Mucosa of stomach (tissue), 1 donor: ENCODE data around the gene STYXL1.

Source experiments
- H3K27me3 ChIP-seq: one replicate; pipeline ENCODE4 v1.7.0; 2013; ENCODE audit warnings: mild to moderate bottlenecking, low read length; ENCODE audit not compliant: control insufficient read depth, insufficient read depth
- H3K36me3 ChIP-seq: one replicate; pipeline ENCODE4 v1.7.0; 2013; ENCODE audit warnings: low read length; ENCODE audit not compliant: control insufficient read depth, insufficient read depth
- H3K4me1 ChIP-seq: one replicate; pipeline ENCODE4 v1.7.0; 2013; ENCODE audit warnings: mild to moderate bottlenecking, low read length; ENCODE audit not compliant: control insufficient read depth, insufficient read depth
- H3K4me3 ChIP-seq: one replicate; pipeline ENCODE4 v1.7.0; 2013; ENCODE audit warnings: low read length
- H3K9ac ChIP-seq: one replicate; pipeline ENCODE4 v1.7.0; 2013; ENCODE audit warnings: mild to moderate bottlenecking, low read length, moderate library complexity
- H3K9me3 ChIP-seq: one replicate; pipeline ENCODE4 v1.7.0; 2013; ENCODE audit warnings: mild to moderate bottlenecking, low read length, moderate library complexity; ENCODE audit not compliant: control insufficient read depth
- donor health status: Pancreatic carcinoma.

The STYXL1 gene

GRCh38 chr7:75963381-75963995 lies 84.3 kb downstream of the STYXL1 start:
- no peaks in the 10 kb centered on the region for H3K27me3 ChIP-seq
- peaks cover 28% of the 10 kb centered on the region for H3K4me1 ChIP-seq
- H3K9ac ChIP-seq: no peak overlapping the region
- H3K9me3 ChIP-seq: no peaks in the 10 kb centered on the region
- no peak overlapping the region for H3K4me3 ChIP-seq
- H3K36me3 ChIP-seq: no peaks in the 10 kb centered on the region

GRCh38 chr7:75962607-75963380 lies 85.0 kb downstream of the STYXL1 start:
- H3K9me3 ChIP-seq: no peaks in the 10 kb centered on the region
- no peaks in the 10 kb centered on the region for H3K27me3 ChIP-seq
- H3K36me3 ChIP-seq: no peaks in the 10 kb centered on the region
- H3K9ac ChIP-seq: no peak overlapping the region
- H3K4me3 ChIP-seq: no peak overlapping the region
- peaks cover 33% of the 10 kb centered on the region for H3K4me1 ChIP-seq

- Histone ChIP-seq H3K9me3 (no peaks in the 10 kb centered on the region), H3K36me3 (peaks cover 3% of the 10 kb centered on the region), H3K27me3 (no peaks in the 10 kb centered on the region), H3K4me3 (no peak overlapping the region), H3K4me1 (peaks cover 38% of the 10 kb centered on the region), H3K9ac (no peak overlapping the region)
These were observed 86.6 kb downstream of the STYXL1 start for GRCh38 chr7:75961218-75961617.

- peaks cover 3% of the 10 kb centered on the region for H3K36me3 ChIP-seq
- no peaks in the 10 kb centered on the region for H3K9me3 ChIP-seq
- no peaks in the 10 kb centered on the region for H3K27me3 ChIP-seq
- H3K9ac ChIP-seq: no peak overlapping the region
- H3K4me3 ChIP-seq: no peak overlapping the region
- peaks cover 39% of the 10 kb centered on the region for H3K4me1 ChIP-seq
These were observed 87.4 kb downstream of the STYXL1 start for GRCh38 chr7:75960372-75960771.

GRCh38 chr7:75958802-75959543 lies 88.8 kb downstream of the STYXL1 start:
- Histone ChIP-seq H3K4me1 (peaks cover 39% of the 10 kb centered on the region), H3K9me3 (no peaks in the 10 kb centered on the region), H3K9ac (no peak overlapping the region), H3K4me3 (no peak overlapping the region), H3K27me3 (no peaks in the 10 kb centered on the region), H3K36me3 (peaks cover 3% of the 10 kb centered on the region)

GRCh38 chr7:75957021-75957736 lies 90.6 kb downstream of the STYXL1 start:
- H3K36me3 ChIP-seq: peaks cover 3% of the 10 kb centered on the region
- H3K9ac ChIP-seq: no peak overlapping the region
- no peaks in the 10 kb centered on the region for H3K9me3 ChIP-seq
- no peaks in the 10 kb centered on the region for H3K27me3 ChIP-seq
- H3K4me3 ChIP-seq: no peak overlapping the region
- peaks cover 34% of the 10 kb centered on the region for H3K4me1 ChIP-seq

- Histone ChIP-seq H3K27me3 (no peaks in the 10 kb centered on the region), H3K9me3 (no peaks in the 10 kb centered on the region), H3K9ac (no peak overlapping the region), H3K4me3 (no peak overlapping the region), H3K4me1 (peaks cover 40% of the 10 kb centered on the region), H3K36me3 (peaks cover 3% of the 10 kb centered on the region)
These were observed 92.4 kb downstream of the STYXL1 start for GRCh38 chr7:75955331-75955955.

GRCh38 chr7:75953931-75954330 lies 93.9 kb downstream of the STYXL1 start:
- no peaks in the 10 kb centered on the region for H3K27me3 ChIP-seq
- no peak overlapping the region for H3K4me3 ChIP-seq
- H3K9me3 ChIP-seq: no peaks in the 10 kb centered on the region
- no peak overlapping the region for H3K9ac ChIP-seq
- peaks cover 36% of the 10 kb centered on the region for H3K4me1 ChIP-seq
- H3K36me3 ChIP-seq: peaks cover 3% of the 10 kb centered on the region

GRCh38 chr7:75953431-75953830 lies 94.4 kb downstream of the STYXL1 start:
- Histone ChIP-seq H3K9ac (no peak overlapping the region), H3K4me1 (peaks cover 35% of the 10 kb centered on the region), H3K27me3 (no peaks in the 10 kb centered on the region), H3K4me3 (no peak overlapping the region), H3K36me3 (peaks cover 3% of the 10 kb centered on the region), H3K9me3 (no peaks in the 10 kb centered on the region)

GRCh38 chr7:75951506-75951905 lies 96.3 kb downstream of the STYXL1 start:
- no peaks in the 10 kb centered on the region for H3K27me3 ChIP-seq
- H3K36me3 ChIP-seq: peaks cover 3% of the 10 kb centered on the region
- H3K9ac ChIP-seq: no peak overlapping the region
- no peak overlapping the region for H3K4me3 ChIP-seq
- no peaks in the 10 kb centered on the region for H3K9me3 ChIP-seq
- H3K4me1 ChIP-seq: peaks cover 34% of the 10 kb centered on the region

GRCh38 chr7:75950111-75950681 lies 97.6 kb downstream of the STYXL1 start:
- Histone ChIP-seq H3K36me3 (no peaks in the 10 kb centered on the region), H3K27me3 (no peaks in the 10 kb centered on the region), H3K9ac (peak overlapping the region; percentile 34), H3K4me3 (no peak overlapping the region), H3K9me3 (no peaks in the 10 kb centered on the region), H3K4me1 (peaks cover 39% of the 10 kb centered on the region)
